C4-2B (cell line): ENCODE results near the gene USP17L12.
"Not testable (repeated sequence)": the region's sequence is repeated elsewhere in the genome, so short reads cannot be mapped to it uniquely, and the experiment has no call there.

Experiments used
- ZFX ChIP-seq: fragments of 450-650 bp; IDR thresholded peaks from 2 replicates; pipeline ENCODE4 v1.6.1; 2017
- TF ChIP-seq, protein P1 (sequence below): fragments of 450-650 bp; conservative IDR thresholded peaks from 2 replicates; pipeline ENCODE4 v1.5.1; 2017; ENCODE audit warnings: mild to moderate bottlenecking

DNA sequence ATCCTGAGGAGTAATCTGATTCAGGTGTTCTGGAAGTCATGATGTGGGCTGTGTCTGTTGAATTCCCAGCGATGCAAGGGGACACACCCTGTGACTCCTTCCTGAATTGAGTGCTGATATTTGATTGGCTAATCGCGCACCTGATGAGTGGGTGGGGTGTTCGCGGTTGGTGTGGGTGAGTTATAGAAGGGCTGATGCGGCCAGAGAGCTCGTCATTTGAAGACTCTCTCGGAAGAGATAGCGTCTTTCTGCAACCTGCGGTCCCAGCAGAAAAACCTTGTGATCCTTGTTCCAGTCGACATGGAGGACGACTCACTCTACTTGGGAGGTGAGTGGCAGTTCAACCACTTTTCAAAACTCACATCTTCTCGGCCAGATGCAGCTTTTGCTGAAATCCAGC is 9.6 kb upstream of the USP17L12 start, which contains the start of gene USP17L10:
- TF ChIP-seq, protein P1, sequence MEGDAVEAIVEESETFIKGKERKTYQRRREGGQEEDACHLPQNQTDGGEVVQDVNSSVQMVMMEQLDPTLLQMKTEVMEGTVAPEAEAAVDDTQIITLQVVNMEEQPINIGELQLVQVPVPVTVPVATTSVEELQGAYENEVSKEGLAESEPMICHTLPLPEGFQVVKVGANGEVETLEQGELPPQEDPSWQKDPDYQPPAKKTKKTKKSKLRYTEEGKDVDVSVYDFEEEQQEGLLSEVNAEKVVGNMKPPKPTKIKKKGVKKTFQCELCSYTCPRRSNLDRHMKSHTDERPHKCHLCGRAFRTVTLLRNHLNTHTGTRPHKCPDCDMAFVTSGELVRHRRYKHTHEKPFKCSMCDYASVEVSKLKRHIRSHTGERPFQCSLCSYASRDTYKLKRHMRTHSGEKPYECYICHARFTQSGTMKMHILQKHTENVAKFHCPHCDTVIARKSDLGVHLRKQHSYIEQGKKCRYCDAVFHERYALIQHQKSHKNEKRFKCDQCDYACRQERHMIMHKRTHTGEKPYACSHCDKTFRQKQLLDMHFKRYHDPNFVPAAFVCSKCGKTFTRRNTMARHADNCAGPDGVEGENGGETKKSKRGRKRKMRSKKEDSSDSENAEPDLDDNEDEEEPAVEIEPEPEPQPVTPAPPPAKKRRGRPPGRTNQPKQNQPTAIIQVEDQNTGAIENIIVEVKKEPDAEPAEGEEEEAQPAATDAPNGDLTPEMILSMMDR: not testable (repeated sequence)
- TF ChIP-seq ZFX: not testable (repeated sequence)
